ENCODE data around the gene SLC30A2. TPM values are rescaled to one million over a fixed set of nuclear protein-coding genes. Genes with fewer than 3 reads are reported as not detected.
A peak's percentile ranks its signal among the peaks of the same experiment; 100 is the strongest.

SLC30A2 gene
- total and polyA plus RNA-seq, 9 of the 15 experiments (the other 6 are each of a cell fraction or from before 2014, with no cell fraction given): 0.01 to 0.18 (median 0.06) TPM; not detected in 3

- TF ChIP-seq TOE1 (IDR thresholded peaks at IDR 0.05; ENCODE audit: borderline replicate concordance) (peak; percentile 64; the same call in 1 of the 2 replicates), TOE1 (CRISPR knock-in tag; IDR thresholded peaks at IDR 0.05; ENCODE audit: borderline replicate concordance, low read depth) (no peak), ZNF253 (CRISPR knock-in tag; conservative IDR thresholded peaks at IDR 0.05) (no peak), RAD51 (IDR thresholded peaks at IDR 0.05; ENCODE audit: borderline replicate concordance, low read depth) (no peak), RBFOX2 (IDR thresholded peaks at IDR 0.05; ENCODE audit: low read depth, low read length) (peak; percentile 52), RAD21 (CRISPR knock-in tag; conservative IDR thresholded peaks at IDR 0.05 in 1 of 2, IDR thresholded peaks at IDR 0.05 in 1 of 2) (peak in 1 of 2 experiments; percentile 57; a peak in 3 of 4 replicates), ZFX (CRISPR knock-in tag; IDR thresholded peaks at IDR 0.05) (peak; percentile 51), ETV1 (tag; conservative IDR thresholded peaks at IDR 0.05; ENCODE audit: low read depth) (peak; percentile 87), MLLT1 (IDR thresholded peaks at IDR 0.05) (no peak), SUPT5H (IDR thresholded peaks at IDR 0.05) (no peak), TFAM (CRISPR knock-in tag; conservative IDR thresholded peaks at IDR 0.05) (no peak), RERE (CRISPR knock-in tag; IDR thresholded peaks at IDR 0.05; ENCODE audit: borderline replicate concordance) (no peak), ZNF165 (CRISPR knock-in tag; IDR thresholded peaks at IDR 0.05; ENCODE audit: borderline replicate concordance) (no peak), CTBP1 (IDR thresholded peaks at IDR 0.05; ENCODE audit: borderline replicate concordance) (peak; percentile 89), GABPA (tag; conservative IDR thresholded peaks at IDR 0.05; ENCODE audit: low read depth) (peak; percentile 57; the same call in 1 of the 2 replicates), ARID3B (CRISPR knock-in tag; IDR thresholded peaks at IDR 0.05; ENCODE audit: borderline replicate concordance) (no peak), NFIC (IDR thresholded peaks at IDR 0.05) (no peak), NCOA2 (IDR thresholded peaks at IDR 0.05; ENCODE audit: partially characterized antibody in 2 of 2) (no peak), CBX5 (IDR thresholded peaks at IDR 0.05; ENCODE audit: borderline replicate concordance, low read depth) (no peak)
Measured at GRCh38 chr1:26094677-26095383, 48.9 kb upstream of the SLC30A2 start (continued).
